Muscle of leg (tissue), 11 donors: ENCODE results near the gene MUC3A. TPM values are rescaled to one million over a fixed set of nuclear protein-coding genes. Genes with fewer than 3 reads are reported as not detected.
"Not testable (repeated sequence)": the region's sequence is repeated elsewhere in the genome, so short reads cannot be mapped to it uniquely, and the experiment has no call there.

Source experiments
- DNase-seq: peaks from one replicate; pipeline ENCODE4 v3.0.0; 2013
- H3K27ac ChIP-seq: one replicate; pipeline ENCODE4 v1.5.1; 2013; ENCODE audit warnings: mild to moderate bottlenecking, low read length, control low read depth
- H3K27me3 ChIP-seq: one replicate; pipeline ENCODE4 v1.6.1; 2013; ENCODE audit warnings: low read length; ENCODE audit not compliant: control insufficient read depth, insufficient read depth
- H3K36me3 ChIP-seq: one replicate; pipeline ENCODE4 v1.6.1; 2013; ENCODE audit warnings: low read length; ENCODE audit not compliant: control insufficient read depth, insufficient read depth
- H3K4me1 ChIP-seq: one replicate; pipeline ENCODE4 v1.6.1; 2013; ENCODE audit warnings: low read length; ENCODE audit not compliant: control insufficient read depth, insufficient read depth
- H3K4me3 ChIP-seq: one replicate; pipeline ENCODE4 v1.5.1; 2013; ENCODE audit warnings: low read length, control low read depth
- H3K9me3 ChIP-seq: replicated peaks from 2 replicates; pipeline ENCODE4 v1.6.1; 2013; ENCODE audit warnings: low read depth, low read length; ENCODE audit not compliant: control insufficient read depth
- WGBS: methylation state at CpG from one replicate; pipeline ENCODE4 v1.1.5; 2013; ENCODE audit warnings: missing lambda C conversion rate; ENCODE audit not compliant: insufficient coverage; 5-methylcytosine and 5-hydroxymethylcytosine counted together
- polyA plus RNA-seq, 8 donors: library from polyadenylated mRNA; unstranded; fragments of 120-200 nt; gene quantifications; one replicate each; pipeline versions ENCODE4 v1.2.1 to v1.2.3, GENCODE V29; 2013; ENCODE audit warnings: inconsistent platforms in 1 of 8, low replicate concordance in 1 of 8; ENCODE audit not compliant: insufficient read length in 8 of 8, insufficient read depth in 1 of 8
- total RNA-seq: library from RNA; stranded (reverse); fragments of 120-200 nt; gene quantifications from one replicate; pipeline ENCODE4 v1.2.4, GENCODE V29; 2013

MUC3A gene
- total and polyA plus RNA-seq, 9 donors = 0.04 to 6.4 (median 0.28) TPM

GRCh38 chr7:100919779-100920437 is 29.4 kb upstream of the MUC3A start:
- H3K4me1 ChIP-seq, H3K36me3 ChIP-seq, H3K4me3 ChIP-seq, H3K27ac ChIP-seq, H3K27me3 ChIP-seq, DNase-seq, H3K9me3 ChIP-seq: not testable (repeated sequence)
- WGBS = 79% methylated on average over 6 of the region's 9 CpGs

DNA sequence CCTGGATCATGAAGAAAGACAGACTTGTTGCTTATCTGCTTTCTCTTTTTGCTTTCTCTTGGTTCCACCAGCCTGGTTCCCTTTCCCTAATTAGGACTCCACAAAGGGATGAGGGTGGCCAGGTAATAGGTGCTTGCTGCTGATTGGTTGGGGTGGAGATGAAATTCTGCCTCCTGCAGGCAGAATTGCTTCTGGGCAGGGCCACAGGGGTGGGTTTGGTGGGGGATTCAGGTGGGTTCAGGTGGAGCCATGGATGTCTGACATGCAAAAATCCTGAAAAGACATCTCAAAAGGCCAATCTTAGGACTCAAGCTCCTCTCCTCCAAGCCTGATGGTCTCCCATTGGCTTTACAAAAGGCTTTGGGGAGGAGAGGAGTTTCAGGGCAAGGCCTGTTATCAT is 28.3 kb upstream of the MUC3A start:
- H3K9me3 ChIP-seq = no peaks in the 10 kb centered on the region

DNA sequence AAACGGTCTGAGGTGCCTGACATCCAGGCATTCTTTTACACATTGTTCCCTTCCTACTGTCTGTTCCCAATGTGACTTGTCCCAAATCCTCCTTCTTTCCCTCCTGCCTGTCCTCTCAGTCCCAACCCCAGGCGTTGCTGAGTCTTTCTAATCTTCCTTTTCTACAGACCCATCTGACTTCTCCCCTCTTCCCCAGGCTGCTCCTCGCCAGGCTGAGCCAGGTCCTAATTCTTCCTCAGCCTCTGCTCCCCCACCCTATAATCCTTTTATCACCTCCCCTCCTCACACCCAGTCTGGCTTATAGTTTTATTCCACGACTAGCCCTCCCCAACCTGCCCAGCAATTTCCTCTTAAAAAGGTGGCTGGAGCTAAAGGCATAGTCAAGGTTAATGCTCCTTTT is 25.7 kb upstream of the MUC3A start:
- H3K4me3 ChIP-seq, H3K4me1 ChIP-seq, H3K27ac ChIP-seq, H3K27me3 ChIP-seq, H3K9me3 ChIP-seq, DNase-seq, H3K36me3 ChIP-seq: not testable (repeated sequence)
- 36% methylated on average over 3 of the region's 4 CpGs for WGBS

More for the DNA sequence above, 28.3 kb upstream of the MUC3A start:
- Histone ChIP-seq H3K4me3 (no peak overlapping the region), H3K27ac (no peak overlapping the region), H3K4me1 (no peaks in the 10 kb centered on the region), H3K36me3 (no peaks in the 10 kb centered on the region), H3K27me3 (peaks cover 4% of the 10 kb centered on the region)
- DNase-seq = no peak

DNA sequence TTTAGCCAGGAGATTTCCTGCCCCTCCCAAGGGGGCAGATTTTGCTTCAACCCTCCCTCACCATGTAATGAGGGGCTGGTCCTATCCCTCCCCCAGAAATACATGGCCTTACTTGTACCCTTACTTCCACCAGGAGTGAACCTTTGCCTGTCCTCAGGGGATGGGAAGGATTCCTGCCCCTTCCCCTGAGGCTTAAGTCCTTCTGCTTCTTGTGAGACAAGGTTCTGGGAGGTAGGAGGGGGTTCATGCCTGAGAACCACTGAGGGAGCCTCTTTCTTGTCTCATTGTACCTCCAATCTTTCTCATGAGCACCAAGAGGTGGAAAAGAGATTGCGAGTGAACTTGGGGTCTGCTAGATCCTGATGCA is 19.5 kb upstream of the MUC3A start:
- H3K27me3 ChIP-seq = no peaks in the 10 kb centered on the region
- H3K4me1 ChIP-seq = no peaks in the 10 kb centered on the region
- DNase-seq = no peak
- H3K27ac ChIP-seq = no peak overlapping the region
- no peaks in the 10 kb centered on the region for H3K36me3 ChIP-seq
- H3K4me3 ChIP-seq = no peak overlapping the region
- peaks cover 5% of the 10 kb centered on the region for H3K9me3 ChIP-seq
- WGBS = 71% methylated on average over 1 of the region's 1 CpG

- no peaks in the 10 kb centered on the region for H3K4me1 ChIP-seq
- H3K9me3 ChIP-seq = peaks cover 5% of the 10 kb centered on the region
- no peak overlapping the region for H3K27ac ChIP-seq
- no peaks in the 10 kb centered on the region for H3K36me3 ChIP-seq
- no peak overlapping the region for H3K4me3 ChIP-seq
- 48% methylated on average over 2 of the region's 4 CpGs for WGBS
- DNase-seq = no peak
- no peaks in the 10 kb centered on the region for H3K27me3 ChIP-seq
Measured at GRCh38 chr7:100933734-100934133, 15.6 kb upstream of the MUC3A start.

- H3K36me3 ChIP-seq, H3K27ac ChIP-seq, H3K9me3 ChIP-seq, DNase-seq, H3K4me3 ChIP-seq, H3K27me3 ChIP-seq, H3K4me1 ChIP-seq: not testable (repeated sequence)
- WGBS = no CpG with 5 or more reads among the region's 2 CpGs
Measured at GRCh38 chr7:100935381-100935780, 14.0 kb upstream of the MUC3A start.

DNA sequence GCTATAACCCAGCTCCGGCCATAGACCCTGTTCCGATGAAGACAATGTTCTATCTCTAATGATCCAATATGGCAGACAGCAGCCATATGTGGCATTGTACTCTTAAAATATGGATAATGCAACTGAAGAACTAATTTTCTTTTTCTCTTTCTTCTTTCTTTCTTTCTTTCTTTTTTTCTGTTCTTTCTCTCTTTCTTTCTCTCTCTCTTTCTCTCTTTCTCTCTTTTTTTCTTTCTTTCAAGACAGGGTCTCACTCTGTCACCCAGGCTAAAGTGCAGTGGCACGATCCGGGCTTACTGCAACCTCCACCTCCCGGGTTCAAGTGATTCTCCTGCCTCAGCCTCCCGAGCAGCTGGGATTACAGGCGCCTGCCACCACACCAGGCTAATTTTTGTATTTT is 13.2 kb upstream of the MUC3A start:
- not testable (repeated sequence) for H3K27me3 ChIP-seq, H3K9me3 ChIP-seq, H3K4me1 ChIP-seq, H3K27ac ChIP-seq, H3K36me3 ChIP-seq, DNase-seq, H3K4me3 ChIP-seq
- WGBS = 100% methylated on average over 4 of the region's 7 CpGs

DNA sequence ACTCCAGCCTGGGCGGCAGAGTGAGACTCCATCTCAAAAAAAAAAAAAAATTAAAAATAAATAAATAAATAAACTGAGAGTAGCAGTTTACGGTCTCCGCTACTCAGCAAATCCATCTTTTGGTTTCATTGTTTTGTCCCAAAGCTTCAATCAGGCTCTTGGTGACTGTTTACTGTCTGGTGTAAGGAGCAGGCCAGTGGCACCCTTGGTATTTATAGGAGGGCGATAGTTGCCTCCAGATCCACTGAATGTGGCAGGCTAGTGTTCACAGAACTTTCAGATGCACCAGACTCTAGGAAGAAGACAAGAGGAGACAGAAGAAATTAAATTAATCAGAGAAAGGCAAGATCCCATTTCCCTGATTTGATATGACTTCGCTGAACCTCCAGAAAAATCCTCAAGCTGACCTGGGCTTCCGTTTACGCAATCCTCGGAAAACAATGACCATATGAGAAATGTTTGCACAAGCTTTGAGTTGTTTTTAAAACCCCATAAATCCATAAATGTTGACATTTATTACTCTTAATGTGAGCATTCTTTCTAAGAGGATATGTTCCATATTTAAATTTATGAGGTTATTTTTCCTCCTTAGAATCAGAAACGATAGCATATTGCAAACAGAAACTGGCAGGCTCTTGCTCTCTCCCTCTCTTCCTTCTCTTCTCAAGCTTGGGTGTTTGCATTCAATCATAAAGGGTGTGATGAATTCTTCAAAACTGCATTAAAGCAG is 7.1 kb upstream of the MUC3A start:
- Histone ChIP-seq H3K9me3 (no peaks in the 10 kb centered on the region), H3K36me3 (no peaks in the 10 kb centered on the region), H3K4me1 (no peaks in the 10 kb centered on the region), H3K27ac (no peak overlapping the region), H3K4me3 (no peak overlapping the region), H3K27me3 (peaks cover 3% of the 10 kb centered on the region)
- DNase-seq = no peak
- 73% methylated on average over 2 of the region's 9 CpGs for WGBS

GRCh38 chr7:100943693-100944092 is 5.6 kb upstream of the MUC3A start:
- Histone ChIP-seq H3K4me1 (no peaks in the 10 kb centered on the region), H3K4me3 (no peak overlapping the region), H3K27ac (no peak overlapping the region), H3K36me3 (no peaks in the 10 kb centered on the region), H3K9me3 (no peaks in the 10 kb centered on the region), H3K27me3 (peaks cover 3% of the 10 kb centered on the region)
- no CpG with 5 or more reads among the region's 5 CpGs for WGBS
- DNase-seq = no peak

DNA sequence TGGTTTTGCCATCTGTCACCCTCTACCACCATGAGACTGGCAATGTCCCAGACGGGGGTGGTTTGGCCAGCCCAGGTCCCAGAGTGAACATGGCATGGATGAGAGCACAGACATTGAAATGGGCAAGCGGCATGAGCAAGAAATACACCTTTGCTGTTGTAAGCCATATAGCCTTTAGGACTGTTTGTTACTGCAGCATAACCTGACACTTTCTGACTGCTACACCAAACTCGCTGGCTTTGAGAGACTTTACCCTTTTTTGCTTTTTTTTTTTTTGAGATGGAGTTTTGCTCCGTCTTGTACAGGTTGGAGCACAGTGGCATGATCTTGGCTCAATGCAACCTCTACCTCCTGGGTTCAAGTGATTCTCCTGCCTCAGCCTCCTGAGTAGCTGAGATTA is 5.2 kb upstream of the MUC3A start:
- no peak for DNase-seq
- 88% methylated on average over 2 of the region's 4 CpGs for WGBS

More for the DNA sequence above, 5.2 kb upstream of the MUC3A start:
- no peaks in the 10 kb centered on the region for H3K4me1 ChIP-seq
- H3K36me3 ChIP-seq = no peaks in the 10 kb centered on the region
- H3K4me3 ChIP-seq = no peak overlapping the region
- H3K9me3 ChIP-seq = no peaks in the 10 kb centered on the region
- H3K27ac ChIP-seq = no peak overlapping the region
- H3K27me3 ChIP-seq = peaks cover 5% of the 10 kb centered on the region
